ENCODE measurements around the gene CDX2. TPM values are rescaled to one million over a fixed set of nuclear protein-coding genes. Genes with fewer than 3 reads are reported as not detected.

Gene CDX2
- total RNA-seq, 2 experiments from 2014 or later: not detected

DNA sequence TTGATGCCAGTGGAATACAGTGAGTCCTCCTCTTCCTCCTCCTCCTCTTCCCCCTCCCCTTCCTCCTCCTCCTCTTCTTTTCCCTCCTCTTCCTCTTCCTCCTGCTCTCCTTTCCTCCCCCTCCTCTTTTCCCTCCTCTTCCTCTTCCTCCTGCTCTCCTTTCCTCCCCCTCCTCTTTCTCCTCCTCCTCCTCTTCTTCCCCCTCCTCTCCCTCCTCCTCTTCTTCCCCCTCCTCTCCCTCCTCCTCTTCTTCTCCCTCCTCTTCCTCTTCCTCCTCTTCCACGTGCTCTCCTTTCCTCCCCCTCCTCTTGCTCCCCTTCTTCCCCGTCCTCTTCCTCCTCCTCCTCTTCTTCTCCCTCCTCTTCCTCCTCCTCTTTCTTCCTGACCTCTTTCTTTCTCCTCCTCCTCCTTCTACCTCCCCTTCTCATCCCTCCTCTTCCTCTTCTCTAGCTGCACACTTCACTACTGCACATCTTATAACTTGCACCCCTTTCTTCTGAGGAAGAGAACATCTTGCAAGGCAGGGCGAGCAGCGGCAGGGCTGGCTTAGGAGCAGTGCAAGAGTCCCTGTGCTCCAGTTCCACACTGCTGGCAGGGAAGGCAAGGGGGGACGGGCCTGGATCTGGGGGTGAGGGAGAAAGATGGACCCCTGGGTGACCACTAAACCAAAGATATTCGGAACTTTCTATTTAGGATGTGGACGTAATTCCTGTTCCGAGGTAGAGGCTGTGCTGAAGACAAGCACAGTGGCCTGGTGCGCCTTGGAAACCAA is 43.7 kb downstream of the CDX2 start:
- no peak overlapping the region for H3K4me3 ChIP-seq (ENCODE audit: low read depth, low read length, poor library complexity, severe bottlenecking)
- no peaks in the 10 kb centered on the region for H3K36me3 ChIP-seq (ENCODE audit: insufficient read depth, low read length)
- H2AFZ ChIP-seq (ENCODE audit: low read length): no peak overlapping the region
- H3K27ac ChIP-seq (ENCODE audit: low read depth, low read length, poor library complexity, severe bottlenecking): no peak overlapping the region
- POLR2A ChIA-PET: interaction anchor here (0.6 kb wide), 1 partner anchor 17 kb away, joined by 4 read pairs; no protein-coding TSS in a partner anchor
- intact Hi-C loops (cut with micrococcal nuclease; ENCODE audit: unreplicated experiment): no loop called here
- DNase-seq (ENCODE audit: low spot score): no peak
- no peaks in the 10 kb centered on the region for H3K9me2 ChIP-seq (ENCODE audit: insufficient read depth, low read length)
- no peaks in the 10 kb centered on the region for H3K79me2 ChIP-seq (ENCODE audit: insufficient read depth, low read depth, low read length)
- H3K9me3 ChIP-seq (ENCODE audit: low read length): no peaks in the 10 kb centered on the region
- H3K4me1 ChIP-seq (ENCODE audit: insufficient read depth, low read length, poor library complexity, severe bottlenecking): no peaks in the 10 kb centered on the region
- no TSS peak for BruUV-seq (replicated peaks)
- H3K4me2 ChIP-seq (ENCODE audit: low read length): no peak overlapping the region
- CTCF ChIA-PET (ENCODE audit: unreplicated experiment): no interaction called here
- H4K20me1 ChIP-seq (ENCODE audit: insufficient read depth, low read length): no peaks in the 10 kb centered on the region
- TF ChIP-seq EZH2phosphoT487 (IDR thresholded peaks at IDR 0.05; ENCODE audit: borderline replicate concordance, low read depth, low read length): no peak
- TF ChIP-seq, protein P1, sequence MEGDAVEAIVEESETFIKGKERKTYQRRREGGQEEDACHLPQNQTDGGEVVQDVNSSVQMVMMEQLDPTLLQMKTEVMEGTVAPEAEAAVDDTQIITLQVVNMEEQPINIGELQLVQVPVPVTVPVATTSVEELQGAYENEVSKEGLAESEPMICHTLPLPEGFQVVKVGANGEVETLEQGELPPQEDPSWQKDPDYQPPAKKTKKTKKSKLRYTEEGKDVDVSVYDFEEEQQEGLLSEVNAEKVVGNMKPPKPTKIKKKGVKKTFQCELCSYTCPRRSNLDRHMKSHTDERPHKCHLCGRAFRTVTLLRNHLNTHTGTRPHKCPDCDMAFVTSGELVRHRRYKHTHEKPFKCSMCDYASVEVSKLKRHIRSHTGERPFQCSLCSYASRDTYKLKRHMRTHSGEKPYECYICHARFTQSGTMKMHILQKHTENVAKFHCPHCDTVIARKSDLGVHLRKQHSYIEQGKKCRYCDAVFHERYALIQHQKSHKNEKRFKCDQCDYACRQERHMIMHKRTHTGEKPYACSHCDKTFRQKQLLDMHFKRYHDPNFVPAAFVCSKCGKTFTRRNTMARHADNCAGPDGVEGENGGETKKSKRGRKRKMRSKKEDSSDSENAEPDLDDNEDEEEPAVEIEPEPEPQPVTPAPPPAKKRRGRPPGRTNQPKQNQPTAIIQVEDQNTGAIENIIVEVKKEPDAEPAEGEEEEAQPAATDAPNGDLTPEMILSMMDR (conservative IDR thresholded peaks at IDR 0.05; ENCODE audit: low read length): no peak

DNA sequence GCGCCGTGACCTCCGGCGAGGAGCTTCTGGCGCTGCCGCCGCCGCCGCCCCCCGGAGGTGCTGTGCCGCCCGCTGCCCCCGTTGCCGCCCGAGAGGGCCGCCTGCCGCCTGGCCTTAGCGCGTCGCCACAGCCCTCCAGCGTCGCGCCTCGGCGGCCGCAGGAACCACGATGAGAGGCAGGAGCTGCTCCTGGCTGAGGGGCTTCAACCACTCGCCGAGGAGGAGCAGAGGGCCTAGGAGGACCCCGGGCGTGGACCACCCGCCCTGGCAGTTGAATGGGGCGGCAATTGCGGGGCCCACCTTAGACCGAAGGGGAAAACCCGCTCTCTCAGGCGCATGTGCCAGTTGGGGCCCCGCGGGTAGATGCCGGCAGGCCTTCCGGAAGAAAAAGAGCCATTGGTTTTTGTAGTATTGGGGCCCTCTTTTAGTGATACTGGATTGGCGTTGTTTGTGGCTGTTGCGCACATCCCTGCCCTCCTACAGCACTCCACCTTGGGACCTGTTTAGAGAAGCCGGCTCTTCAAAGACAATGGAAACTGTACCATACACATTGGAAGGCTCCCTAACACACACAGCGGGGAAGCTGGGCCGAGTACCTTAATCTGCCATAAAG is 44.5 kb downstream of the CDX2 start:
- no peak for DNase-seq (ENCODE audit: low spot score)
- CTCF ChIA-PET (ENCODE audit: unreplicated experiment): no interaction called here

More for the DNA sequence above, 44.5 kb downstream of the CDX2 start:
- Histone ChIP-seq H3K9me2 (ENCODE audit: insufficient read depth, low read length) (no peaks in the 10 kb centered on the region), H2AFZ (ENCODE audit: low read length) (no peak overlapping the region), H3K36me3 (ENCODE audit: insufficient read depth, low read length) (no peaks in the 10 kb centered on the region), H3K4me2 (ENCODE audit: low read length) (no peak overlapping the region), H3K79me2 (ENCODE audit: insufficient read depth, low read depth, low read length) (no peaks in the 10 kb centered on the region), H3K27ac (ENCODE audit: low read depth, low read length, poor library complexity, severe bottlenecking) (no peak overlapping the region), H4K20me1 (ENCODE audit: insufficient read depth, low read length) (no peaks in the 10 kb centered on the region), H3K4me1 (ENCODE audit: insufficient read depth, low read length, poor library complexity, severe bottlenecking) (no peaks in the 10 kb centered on the region), H3K4me3 (ENCODE audit: low read depth, low read length, poor library complexity, severe bottlenecking) (no peak overlapping the region), H3K9me3 (ENCODE audit: low read length) (no peaks in the 10 kb centered on the region)
- intact Hi-C loops (cut with micrococcal nuclease; ENCODE audit: unreplicated experiment): no loop called here
- POLR2A ChIA-PET: no interaction called here
- no TSS peak for BruUV-seq (replicated peaks)
- TF ChIP-seq, protein P1 (conservative IDR thresholded peaks at IDR 0.05; ENCODE audit: low read length): no peak
- no peak for TF ChIP-seq EZH2phosphoT487 (IDR thresholded peaks at IDR 0.05; ENCODE audit: borderline replicate concordance, low read depth, low read length)

Data from OCI-LY7 (cell line).